Measurements from ENCODE around the gene BAD. TPM values are rescaled to one million over a fixed set of nuclear protein-coding genes. Genes with fewer than 3 reads are reported as not detected.

BAD gene
- total and polyA plus RNA-seq, 2 of the 13 experiments (the other 11 are each of a cell fraction or from before 2014, with no cell fraction given): 17.9 to 28.5 TPM

- TF ChIP-seq ZNF75D (CRISPR knock-in tag; IDR thresholded peaks at IDR 0.05; ENCODE audit: borderline replicate concordance) (no peak), ZNF879 (CRISPR knock-in tag; IDR thresholded peaks at IDR 0.05) (0 out of 2 replicates have a peak, but pooled peaks have one; percentile 45), SIX4 (CRISPR knock-in tag; IDR thresholded peaks at IDR 0.05) (no peak), CSRNP2 (CRISPR knock-in tag; conservative IDR thresholded peaks at IDR 0.05; ENCODE audit: low read depth) (no peak), ZKSCAN1 (IDR thresholded peaks at IDR 0.05; ENCODE audit: low read length) (no peak), KDM5A (IDR thresholded peaks at IDR 0.05; ENCODE audit: borderline replicate concordance, low read length) (no peak), ZFP1 (CRISPR knock-in tag; IDR thresholded peaks at IDR 0.05) (no peak), FUBP1 (CRISPR knock-in tag; IDR thresholded peaks at IDR 0.05; ENCODE audit: borderline replicate concordance) (no peak), ELF3 (CRISPR knock-in tag; IDR thresholded peaks at IDR 0.05) (no peak), ZNF740 (CRISPR knock-in tag; IDR thresholded peaks at IDR 0.05) (no peak), RFX1 (IDR thresholded peaks at IDR 0.05) (no peak), ZNF530 (CRISPR knock-in tag; IDR thresholded peaks at IDR 0.05; ENCODE audit: low read depth) (no peak), HDAC6 (IDR thresholded peaks at IDR 0.05; ENCODE audit: low read depth, low read length) (no peak), ZSCAN5A (CRISPR knock-in tag; IDR thresholded peaks at IDR 0.05; ENCODE audit: borderline replicate concordance) (no peak), ZNF687 (CRISPR knock-in tag; IDR thresholded peaks at IDR 0.05) (peak; percentile 58), MLLT10 (CRISPR knock-in tag; IDR thresholded peaks at IDR 0.05) (no peak), PRDM4 (CRISPR knock-in tag; IDR thresholded peaks at IDR 0.05; ENCODE audit: borderline replicate concordance) (no peak), EHMT2 (IDR thresholded peaks at IDR 0.05; ENCODE audit: borderline replicate concordance, low read depth, low read length) (no peak)
Observed at GRCh38 chr11:64233913-64234586, 50.4 kb downstream of the BAD start, which contains the start of gene VEGFB (continued).
